PC-3 (cell line): ENCODE results near the gene ILDR1.

Experiments
- CTCF ChIP-seq: fragments of 300-600 bp; sonication (generic); conservative IDR thresholded peaks from 2 replicates; pipeline ENCODE4 v1.5.1; 2017; ENCODE audit warnings: antibody characterized with exemption, low read depth, mild to moderate bottlenecking, low read length
- EZH2 ChIP-seq: fragments of 300-600 bp; sonication (generic); IDR thresholded peaks from one replicate; pipeline ENCODE4 v1.6.1; 2017; ENCODE audit warnings: antibody characterized with exemption, mild to moderate bottlenecking, low read length; ENCODE audit not compliant: unreplicated experiment

GRCh38 chr3:121997372-121997771 lies 24.7 kb downstream of the ILDR1 start:
- TF ChIP-seq CTCF (no peak), EZH2 (no peak)
